Muscle layer of duodenum (tissue), 2 donors: ENCODE results near the gene A1BG.

Experiments
- H3K27ac ChIP-seq: one replicate; pipeline ENCODE4 v1.7.0; 2013; ENCODE audit warnings: mild to moderate bottlenecking, low read length
- H3K27me3 ChIP-seq: one replicate; pipeline ENCODE4 v1.7.0; 2013; ENCODE audit warnings: low read depth, mild to moderate bottlenecking, control low read depth, low read length
- H3K36me3 ChIP-seq, 2 donors: one replicate each; pipeline ENCODE4 v1.7.0; 2013; ENCODE audit warnings: low read length in 2 of 2, control low read depth in 1 of 2, mild to moderate bottlenecking in 1 of 2; ENCODE audit not compliant: insufficient read depth in 2 of 2, control insufficient read depth in 1 of 2
- H3K4me1 ChIP-seq, 2 donors: one replicate each; pipeline ENCODE4 v1.7.0; 2013; ENCODE audit warnings: low read length in 2 of 2, mild to moderate bottlenecking in 2 of 2, control low read depth in 1 of 2, moderate library complexity in 1 of 2; ENCODE audit not compliant: insufficient read depth in 2 of 2, control insufficient read depth in 1 of 2
- H3K4me3 ChIP-seq, 2 donors: one replicate each; pipeline ENCODE4 v1.7.0; 2013; ENCODE audit warnings: low read length in 2 of 2, low read depth in 1 of 2, mild to moderate bottlenecking in 1 of 2
- H3K9me3 ChIP-seq, 2 donors: one replicate each; pipeline ENCODE4 v1.7.0; 2013; ENCODE audit warnings: low read length in 2 of 2, control low read depth in 1 of 2, mild to moderate bottlenecking in 1 of 2; ENCODE audit not compliant: control insufficient read depth in 1 of 2
- donor health status: healthy.

A1BG gene, protein sequence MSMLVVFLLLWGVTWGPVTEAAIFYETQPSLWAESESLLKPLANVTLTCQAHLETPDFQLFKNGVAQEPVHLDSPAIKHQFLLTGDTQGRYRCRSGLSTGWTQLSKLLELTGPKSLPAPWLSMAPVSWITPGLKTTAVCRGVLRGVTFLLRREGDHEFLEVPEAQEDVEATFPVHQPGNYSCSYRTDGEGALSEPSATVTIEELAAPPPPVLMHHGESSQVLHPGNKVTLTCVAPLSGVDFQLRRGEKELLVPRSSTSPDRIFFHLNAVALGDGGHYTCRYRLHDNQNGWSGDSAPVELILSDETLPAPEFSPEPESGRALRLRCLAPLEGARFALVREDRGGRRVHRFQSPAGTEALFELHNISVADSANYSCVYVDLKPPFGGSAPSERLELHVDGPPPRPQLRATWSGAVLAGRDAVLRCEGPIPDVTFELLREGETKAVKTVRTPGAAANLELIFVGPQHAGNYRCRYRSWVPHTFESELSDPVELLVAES

DNA sequence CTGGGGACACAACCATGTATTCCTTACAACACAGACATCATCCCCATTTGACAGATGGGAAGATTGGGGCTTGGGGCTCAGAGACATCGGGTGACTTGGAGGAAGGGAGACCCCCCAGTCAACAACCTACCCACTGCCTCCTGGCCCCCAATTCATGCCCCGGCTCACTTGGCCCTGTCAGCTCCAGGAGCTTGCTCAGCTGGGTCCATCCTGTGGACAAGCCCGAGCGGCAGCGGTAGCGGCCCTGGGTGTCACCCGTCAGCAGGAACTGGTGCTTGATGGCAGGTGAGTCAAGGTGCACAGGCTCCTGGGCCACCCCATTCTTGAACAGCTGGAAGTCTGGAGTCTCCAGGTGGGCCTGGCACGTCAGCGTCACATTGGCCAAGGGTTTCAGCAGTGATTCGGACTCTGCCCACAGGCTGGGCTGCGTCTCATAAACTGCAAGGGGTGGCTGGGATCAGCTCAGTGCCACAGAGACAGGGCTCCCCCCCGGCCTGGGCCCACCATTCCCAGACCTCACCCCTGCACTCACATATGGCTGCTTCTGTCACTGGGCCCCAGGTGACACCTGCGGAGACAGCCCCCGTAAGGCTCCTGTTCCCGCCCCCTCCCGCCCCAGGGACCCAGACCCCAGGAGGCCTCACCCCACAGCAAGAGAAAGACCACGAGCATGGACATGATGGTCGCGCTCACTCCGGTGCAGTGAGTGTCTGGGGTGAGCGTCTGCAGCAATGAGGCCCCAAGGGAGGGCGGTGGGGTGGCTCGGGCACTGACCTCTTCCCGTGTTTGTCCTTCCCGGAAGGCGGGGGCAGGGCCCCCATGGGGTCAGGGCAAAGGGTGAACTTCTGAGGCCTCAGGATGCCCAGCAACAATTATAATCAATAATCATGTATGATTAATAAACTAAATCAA is at the start of gene A1BG:
A1BG (minus strand) TSS at position 733 of the 912 bp plus-strand sequence; CDS start at position 678, 55 bp downstream.
- H3K36me3 ChIP-seq: peaks cover 0 to 4% of the 10 kb centered on the region in 2 donors
- peaks cover 14% of the 10 kb centered on the region for H3K27me3 ChIP-seq
- peaks cover 0 to 30% of the 10 kb centered on the region in 2 donors for H3K4me1 ChIP-seq
- H3K27ac ChIP-seq: no peak within 1 kb of the TSS
- H3K4me3 ChIP-seq: no peak within 1 kb of the TSS
- no peaks in the 10 kb centered on the region for H3K9me3 ChIP-seq

DNA sequence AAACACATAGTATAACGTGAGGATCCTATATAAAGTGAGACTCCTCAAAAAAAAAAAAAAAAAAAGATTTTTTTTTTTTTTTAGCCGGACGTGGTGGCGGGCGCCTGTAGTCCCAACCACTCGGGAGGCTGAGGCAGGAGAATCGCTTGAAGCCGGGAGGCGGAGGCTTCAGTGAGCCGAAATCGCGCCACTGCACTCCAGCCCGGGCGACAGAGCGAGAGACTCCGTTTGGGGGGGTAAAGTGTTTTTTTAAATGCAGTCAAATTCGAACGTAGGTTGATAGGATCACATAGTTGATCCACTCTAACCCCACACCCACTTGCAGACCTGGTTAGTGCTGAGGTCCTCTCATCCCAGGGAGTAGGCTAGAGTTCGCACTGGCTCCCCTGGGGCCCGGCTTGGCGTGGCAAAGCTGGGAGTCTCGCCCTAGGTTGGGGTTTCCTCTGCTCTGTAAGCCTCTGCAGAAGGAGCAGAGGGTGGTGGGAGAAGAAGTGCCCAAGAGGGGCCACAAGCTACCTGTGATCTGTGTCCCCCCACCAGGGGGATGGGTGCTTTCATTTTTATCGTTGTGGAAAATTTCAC is 48.6 kb upstream of the A1BG start:
- Histone ChIP-seq H3K27me3 (peaks cover 8% of the 10 kb centered on the region), H3K4me1 (peaks cover 0 to 13% of the 10 kb centered on the region in 2 donors), H3K9me3 (no peaks in the 10 kb centered on the region), H3K27ac (no peak overlapping the region), H3K36me3 (no peaks in the 10 kb centered on the region), H3K4me3 (peak overlapping the region; percentile 61 to 74)

DNA sequence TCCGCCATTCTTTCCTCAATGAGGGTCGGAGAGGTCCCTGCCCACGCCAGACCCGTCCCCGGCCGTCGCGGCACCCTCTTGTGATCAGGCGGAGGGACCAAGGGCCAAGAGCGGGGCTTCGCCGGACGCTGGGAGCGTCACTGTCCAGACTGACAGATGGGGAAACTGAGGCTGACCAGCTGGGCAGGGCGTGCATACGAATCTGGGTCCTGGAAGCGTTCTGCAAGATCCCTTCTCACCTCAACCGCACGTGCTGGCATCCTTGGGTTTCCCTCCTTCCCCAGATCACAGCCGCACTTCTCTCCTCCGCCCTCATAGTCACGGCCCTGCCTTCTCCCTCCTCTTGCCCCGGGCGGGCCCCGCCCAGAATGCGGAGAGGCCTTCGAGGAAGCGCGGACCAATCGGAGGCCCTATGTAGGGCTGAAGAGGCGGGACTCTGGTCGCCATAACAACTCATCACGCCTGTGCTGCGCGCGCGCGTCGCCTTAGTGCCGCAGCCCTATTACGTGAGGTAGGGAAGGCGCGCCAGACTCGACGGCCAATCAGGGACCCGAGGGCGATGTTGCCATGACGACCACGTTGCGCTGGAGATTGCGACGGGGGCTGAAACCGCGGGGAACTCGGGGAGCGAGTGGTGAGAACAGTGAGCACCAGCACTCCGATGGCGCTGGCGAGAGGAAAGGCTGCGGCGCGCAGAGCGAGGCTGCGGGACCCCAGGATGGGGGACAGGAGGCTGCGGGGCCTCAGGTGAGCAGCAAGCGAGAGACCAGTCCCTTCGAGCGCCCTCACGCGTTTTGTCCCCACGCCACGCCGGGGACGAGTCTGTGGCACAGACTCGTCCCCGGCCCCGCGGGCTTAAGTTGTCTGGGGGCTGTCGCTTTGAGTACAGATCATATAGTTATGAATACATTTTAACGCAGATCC is 47.9 kb upstream of the A1BG start:
- Histone ChIP-seq H3K36me3 (no peaks in the 10 kb centered on the region), H3K4me3 (peak overlapping the region; percentile 61 to 74), H3K9me3 (no peaks in the 10 kb centered on the region), H3K27ac (no peak overlapping the region), H3K27me3 (peaks cover 11% of the 10 kb centered on the region), H3K4me1 (peaks cover 0 to 14% of the 10 kb centered on the region in 2 donors)

DNA sequence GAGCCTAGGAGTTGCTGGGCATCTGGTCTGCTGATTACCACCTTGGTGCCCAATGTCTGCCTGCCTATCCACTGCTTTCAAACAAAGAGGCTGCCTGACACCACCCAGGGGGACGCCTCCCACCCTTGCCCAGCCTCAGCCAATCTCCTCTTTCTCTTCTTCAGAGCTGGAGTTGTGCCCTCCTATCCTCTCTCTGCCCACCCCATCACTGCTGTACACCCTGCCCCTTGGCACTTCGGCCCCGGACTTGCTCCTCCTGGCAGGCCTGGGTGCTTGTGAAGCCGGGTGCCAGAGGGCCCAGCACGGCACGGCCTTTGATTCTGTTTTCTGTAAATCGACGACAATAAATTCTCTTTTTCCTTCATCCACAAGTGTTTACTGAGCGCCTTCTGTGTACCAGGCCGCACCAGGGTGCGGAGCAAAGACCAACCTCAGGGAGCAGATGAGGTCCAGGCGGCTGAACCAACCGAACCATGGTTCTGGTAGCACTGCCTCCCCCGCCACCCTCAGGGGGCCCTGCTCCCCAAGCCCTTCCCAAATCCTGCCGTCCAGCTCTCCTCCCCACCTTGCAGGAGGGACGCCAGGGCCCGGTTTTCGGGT is 47.1 kb upstream of the A1BG start:
- peaks cover 17% of the 10 kb centered on the region for H3K27me3 ChIP-seq
- H3K36me3 ChIP-seq: no peaks in the 10 kb centered on the region
- H3K4me3 ChIP-seq: peak overlapping the region; percentile 57 to 74
- H3K9me3 ChIP-seq: no peaks in the 10 kb centered on the region
- H3K4me1 ChIP-seq: peaks cover 0 to 14% of the 10 kb centered on the region in 2 donors
- H3K27ac ChIP-seq: no peak overlapping the region

DNA sequence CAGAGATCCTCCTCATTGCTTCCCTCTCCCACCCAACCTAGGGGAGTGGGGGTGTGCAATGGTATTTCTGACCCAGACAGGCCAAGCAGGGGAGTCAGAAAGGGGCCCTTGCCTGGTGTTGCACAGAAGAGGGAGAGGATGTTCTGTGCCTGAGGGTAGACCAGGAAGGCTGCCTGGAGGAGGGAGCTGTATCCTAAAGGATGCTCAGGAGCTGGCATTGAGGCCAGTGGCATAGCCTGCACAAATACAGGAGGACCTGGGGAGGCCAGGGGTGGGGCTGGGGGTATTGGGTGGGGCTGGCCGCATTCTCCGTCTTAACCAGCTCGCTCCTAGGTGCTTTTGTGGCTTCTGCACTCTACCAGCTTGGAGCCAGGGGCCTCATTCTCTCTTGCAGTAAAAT is 46.6 kb upstream of the A1BG start:
- H3K9me3 ChIP-seq: no peaks in the 10 kb centered on the region
- H3K27me3 ChIP-seq: peaks cover 20% of the 10 kb centered on the region
- peaks cover 0 to 14% of the 10 kb centered on the region in 2 donors for H3K4me1 ChIP-seq
- H3K36me3 ChIP-seq: peaks cover 3 to 4% of the 10 kb centered on the region in 2 donors
- no peak overlapping the region for H3K27ac ChIP-seq
- H3K4me3 ChIP-seq: no peak overlapping the region

DNA sequence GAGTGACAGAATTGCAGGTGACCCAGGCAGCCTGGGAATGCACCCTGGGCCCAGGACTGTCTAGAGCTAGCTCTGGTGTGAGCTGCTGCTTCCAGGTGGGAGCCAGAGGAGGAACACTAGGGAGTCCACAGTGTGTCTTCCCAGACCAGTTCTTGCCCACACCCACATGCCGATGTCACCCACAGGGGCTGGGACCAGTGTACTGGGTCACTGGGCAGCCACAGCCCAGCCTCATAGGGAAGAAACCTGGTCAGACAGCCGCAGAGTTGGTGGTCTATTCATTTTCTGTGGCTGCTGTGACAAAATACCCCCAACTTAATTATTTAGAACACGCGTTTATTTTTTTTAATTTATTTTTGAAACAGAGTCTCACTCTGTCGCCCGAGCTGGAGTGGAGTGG is 45.3 kb upstream of the A1BG start:
- H3K27ac ChIP-seq: no peak overlapping the region
- peaks cover 16 to 18% of the 10 kb centered on the region in 2 donors for H3K36me3 ChIP-seq
- H3K27me3 ChIP-seq: peaks cover 20% of the 10 kb centered on the region
- no peak overlapping the region for H3K4me3 ChIP-seq
- H3K9me3 ChIP-seq: no peaks in the 10 kb centered on the region
- peaks cover 0 to 14% of the 10 kb centered on the region in 2 donors for H3K4me1 ChIP-seq

DNA sequence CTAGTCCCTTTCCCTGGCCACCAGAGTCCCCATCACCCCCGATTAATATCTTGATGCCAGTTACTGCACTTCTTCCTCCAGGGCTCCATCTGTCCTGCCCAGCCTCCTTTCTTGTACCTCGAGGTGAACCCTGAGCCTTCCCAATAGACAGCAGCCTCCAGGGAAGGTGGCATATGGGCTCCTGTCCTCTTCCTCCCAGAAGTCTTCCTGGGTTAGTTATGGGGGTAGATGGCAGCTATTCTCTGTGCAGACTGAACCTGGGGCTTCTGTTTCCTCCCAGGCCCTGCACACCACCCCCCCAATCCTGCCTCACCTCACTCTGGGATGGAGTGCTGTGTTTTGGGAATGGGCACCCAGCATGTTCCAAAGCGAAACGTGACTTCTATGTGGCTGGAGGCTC is 44.8 kb upstream of the A1BG start:
- H3K27me3 ChIP-seq: peaks cover 20% of the 10 kb centered on the region
- no peak overlapping the region for H3K4me3 ChIP-seq
- peaks cover 0 to 14% of the 10 kb centered on the region in 2 donors for H3K4me1 ChIP-seq
- no peaks in the 10 kb centered on the region for H3K9me3 ChIP-seq
- no peak overlapping the region for H3K27ac ChIP-seq
- peaks cover 21 to 22% of the 10 kb centered on the region in 2 donors for H3K36me3 ChIP-seq

DNA sequence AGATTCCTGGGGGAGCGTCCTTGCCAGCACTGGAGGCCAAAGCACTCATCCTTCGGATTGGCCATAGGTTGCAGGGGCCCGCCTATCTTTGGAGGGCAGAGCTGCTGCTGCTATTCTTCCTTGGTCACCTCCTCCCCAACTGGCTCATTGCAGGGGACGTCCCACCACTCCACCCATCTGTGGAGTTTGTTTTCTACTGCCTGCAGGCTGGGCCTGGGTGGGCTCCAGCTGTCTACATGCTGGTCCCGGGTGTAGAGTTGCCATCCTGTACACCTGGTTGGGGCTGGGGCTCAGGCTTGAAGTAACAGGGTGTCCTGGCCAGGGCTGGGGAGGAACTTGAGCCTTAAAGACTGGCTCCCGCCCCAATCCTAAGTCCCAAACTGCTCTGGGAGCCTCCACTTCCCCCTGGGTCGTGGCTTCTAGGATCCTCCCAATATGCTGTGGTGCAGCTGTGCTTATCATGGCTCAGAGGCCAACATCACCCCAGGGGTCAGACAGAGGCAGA is 44.3 kb upstream of the A1BG start:
- Histone ChIP-seq H3K4me1 (peaks cover 0 to 14% of the 10 kb centered on the region in 2 donors), H3K27me3 (peaks cover 20% of the 10 kb centered on the region), H3K27ac (no peak overlapping the region), H3K36me3 (peaks cover 26 to 27% of the 10 kb centered on the region in 2 donors), H3K9me3 (no peaks in the 10 kb centered on the region), H3K4me3 (no peak overlapping the region)

DNA sequence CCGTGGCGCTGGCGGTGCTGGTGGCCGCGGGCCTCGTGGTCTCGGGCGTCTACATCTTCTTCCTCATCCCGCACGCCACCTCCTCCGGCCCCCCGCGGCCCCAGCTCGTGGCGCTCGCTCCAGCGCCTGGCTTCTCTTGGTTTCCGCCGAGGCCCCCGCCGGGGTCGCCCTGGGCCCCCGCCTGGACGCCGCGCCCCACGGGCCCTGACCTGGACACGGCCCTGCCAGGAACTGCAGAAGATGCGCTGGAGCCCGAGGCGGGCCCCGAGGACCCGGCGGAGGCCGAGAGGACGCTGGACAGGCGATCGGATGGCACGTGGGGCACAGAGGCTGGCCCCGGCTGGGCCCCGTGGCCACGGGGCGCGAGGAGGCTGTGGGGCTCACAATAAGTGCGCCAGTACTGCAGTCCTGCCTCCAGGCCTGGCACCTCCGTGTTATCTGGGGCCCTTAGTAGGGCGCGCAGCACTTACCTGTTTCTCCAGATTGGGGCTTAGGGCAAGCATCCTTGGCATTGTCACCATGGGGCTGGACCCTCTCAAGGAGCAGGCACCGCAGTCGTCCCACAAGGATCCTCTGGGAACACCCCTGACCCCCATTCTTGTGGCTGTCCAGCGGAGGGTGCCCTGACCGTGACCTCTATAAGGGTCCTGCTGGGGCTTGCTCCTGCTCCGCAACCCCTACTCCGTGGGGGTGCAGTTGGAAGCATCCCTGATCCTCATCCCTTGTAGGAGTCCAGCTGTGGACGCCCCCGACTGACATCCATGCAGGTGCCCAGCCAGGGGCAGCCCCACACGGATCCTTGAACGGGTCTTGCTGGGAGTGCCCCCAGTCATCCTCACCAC is 43.6 kb upstream of the A1BG start:
- Histone ChIP-seq H3K4me1 (peaks cover 0 to 14% of the 10 kb centered on the region in 2 donors), H3K27me3 (peaks cover 20% of the 10 kb centered on the region), H3K9me3 (no peaks in the 10 kb centered on the region), H3K4me3 (no peak overlapping the region), H3K27ac (no peak overlapping the region), H3K36me3 (peaks cover 26 to 30% of the 10 kb centered on the region in 2 donors)
